ENCODE results near the gene TOR1AIP2.
"Not testable (repeated sequence)": the region's sequence is repeated elsewhere in the genome, so short reads cannot be mapped to it uniquely, and the experiment has no call there.

TOR1AIP2 gene

GRCh38 chr1:179873438-179873851 lies 4.2 kb downstream of the TOR1AIP2 start:
- no peak for DNase-seq

GRCh38 chr1:179872558-179872957 lies 5.0 kb downstream of the TOR1AIP2 start:
- no peak for DNase-seq

- DNase-seq: no peak
These were observed 5.7 kb downstream of the TOR1AIP2 start for GRCh38 chr1:179871940-179872339.

GRCh38 chr1:179870870-179871269 lies 6.7 kb downstream of the TOR1AIP2 start:
- DNase-seq: no peak

GRCh38 chr1:179867493-179868330 lies 9.9 kb downstream of the TOR1AIP2 start:
- no peak for DNase-seq

GRCh38 chr1:179866616-179867015 lies 11.0 kb downstream of the TOR1AIP2 start:
- DNase-seq: no peak

- no peak for DNase-seq
These were observed 12.2 kb downstream of the TOR1AIP2 start for GRCh38 chr1:179865377-179865776.

GRCh38 chr1:179860652-179861051 lies 17.0 kb downstream of the TOR1AIP2 start:
- no peak for DNase-seq

GRCh38 chr1:179857009-179857408 lies 20.6 kb downstream of the TOR1AIP2 start:
- no peak for DNase-seq

GRCh38 chr1:179856296-179856695 lies 21.3 kb downstream of the TOR1AIP2 start:
- DNase-seq: no peak

- DNase-seq: not testable (repeated sequence)
These were observed 21.8 kb downstream of the TOR1AIP2 start for GRCh38 chr1:179855831-179856230.

- no peak for DNase-seq
These were observed 24.5 kb downstream of the TOR1AIP2 start for GRCh38 chr1:179853102-179853501.

GRCh38 chr1:179848233-179848632 lies 29.4 kb downstream of the TOR1AIP2 start:
- no peak for DNase-seq

- no peak for DNase-seq
These were observed 37.5 kb downstream of the TOR1AIP2 start for GRCh38 chr1:179840107-179840506.

- DNase-seq: not testable (repeated sequence)
These were observed 40.7 kb downstream of the TOR1AIP2 start for GRCh38 chr1:179836686-179837445.

- DNase-seq: no peak
These were observed 45.5 kb downstream of the TOR1AIP2 start for GRCh38 chr1:179831852-179832699.

- no peak for DNase-seq
These were observed 46.4 kb downstream of the TOR1AIP2 start for GRCh38 chr1:179831225-179831624.

GRCh38 chr1:179828554-179829110 lies 49.0 kb downstream of the TOR1AIP2 start:
- no peak for DNase-seq

GRCh38 chr1:179826626-179827280 lies 50.9 kb downstream of the TOR1AIP2 start:
- no peak for DNase-seq

- DNase-seq: no peak
These were observed 51.7 kb downstream of the TOR1AIP2 start for GRCh38 chr1:179825798-179826460.

- no peak for DNase-seq
These were observed 52.4 kb downstream of the TOR1AIP2 start for GRCh38 chr1:179825206-179825605.

GRCh38 chr1:179824265-179824664 lies 53.3 kb downstream of the TOR1AIP2 start:
- no peak for DNase-seq

Measured in cortex of kidney (tissue), 1 donor.